Measurements from ENCODE around the gene DHCR7.
A peak's percentile ranks its signal among the peaks of the same experiment; 100 is the strongest.

DHCR7 gene

GRCh38 chr11:71406681-71407080 lies 41.5 kb downstream of the DHCR7 start:
- no peak overlapping the region for H2BK120ac ChIP-seq (ENCODE audit: insufficient read depth, low read length, poor library complexity)
- no peak overlapping the region for H3K4me2 ChIP-seq (ENCODE audit: low read length)
- no peaks in the 10 kb centered on the region for H3K27me3 ChIP-seq (ENCODE audit: insufficient read depth, low read length)
- no peak overlapping the region for H4K8ac ChIP-seq (ENCODE audit: low read depth, low read length)
- no peak overlapping the region for H3K27ac ChIP-seq (ENCODE audit: low read depth, low read length)
- H3K23ac ChIP-seq (ENCODE audit: low read length), result no peak overlapping the region
- DNase-seq, result no peak
- no CpG with 5 or more reads among the region's 10 CpGs for WGBS (ENCODE audit: extremely low coverage, insufficient coverage, insufficient read length)
- H3K18ac ChIP-seq (ENCODE audit: low read length), result no peak overlapping the region
- peaks cover 12% of the 10 kb centered on the region for H3K9me3 ChIP-seq (ENCODE audit: insufficient read depth, low read depth, low read length)
- no peaks in the 10 kb centered on the region for H3K79me2 ChIP-seq (ENCODE audit: control insufficient read depth, insufficient read depth, low read length, poor library complexity)
- H2AFZ ChIP-seq (ENCODE audit: insufficient read depth, low read length, poor library complexity), result no peak overlapping the region
- H4K12ac ChIP-seq (ENCODE audit: low read depth, low read length), result no peak overlapping the region
- no peak overlapping the region for H4K91ac ChIP-seq (ENCODE audit: low read depth, low read length)
- no peaks in the 10 kb centered on the region for H3K36me3 ChIP-seq (ENCODE audit: control insufficient read depth in 1 of 2, insufficient read depth in 2 of 2, low read length in 2 of 2)
- H3K4me3 ChIP-seq (ENCODE audit: low read depth, low read length), result no peak overlapping the region
- no peak overlapping the region for H2BK12ac ChIP-seq (ENCODE audit: low read length)
- H3K4ac ChIP-seq (ENCODE audit: low read depth, low read length), result no peak overlapping the region
- no peaks in the 10 kb centered on the region for H3K4me1 ChIP-seq (ENCODE audit: control insufficient read depth in 1 of 2, insufficient read depth in 2 of 2, low read length in 2 of 2)
- H3K14ac ChIP-seq (ENCODE audit: low read length), result no peak overlapping the region
- no peak overlapping the region for H3K9ac ChIP-seq (ENCODE audit: low read length)
- H3K79me1 ChIP-seq (ENCODE audit: low read length), result no peaks in the 10 kb centered on the region
- H2AK5ac ChIP-seq (ENCODE audit: low read length), result no peak overlapping the region
- no peak overlapping the region for H2BK5ac ChIP-seq (ENCODE audit: low read depth, low read length, poor library complexity)

- Histone ChIP-seq H2BK12ac (ENCODE audit: low read length) (no peak overlapping the region), H4K8ac (ENCODE audit: low read depth, low read length) (no peak overlapping the region), H3K18ac (ENCODE audit: low read length) (no peak overlapping the region), H2AK5ac (ENCODE audit: low read length) (no peak overlapping the region), H4K12ac (ENCODE audit: low read depth, low read length) (no peak overlapping the region), H3K4me2 (ENCODE audit: low read length) (no peak overlapping the region), H3K9me3 (ENCODE audit: insufficient read depth, low read depth, low read length) (peaks cover 15% of the 10 kb centered on the region), H3K79me1 (ENCODE audit: low read length) (no peaks in the 10 kb centered on the region), H2AFZ (ENCODE audit: insufficient read depth, low read length, poor library complexity) (no peak overlapping the region), H3K14ac (ENCODE audit: low read length) (no peak overlapping the region), H2BK120ac (ENCODE audit: insufficient read depth, low read length, poor library complexity) (no peak overlapping the region), H3K36me3 (ENCODE audit: control insufficient read depth in 1 of 2, insufficient read depth in 2 of 2, low read length in 2 of 2) (no peaks in the 10 kb centered on the region), H3K27ac (ENCODE audit: low read depth, low read length) (no peak overlapping the region), H4K91ac (ENCODE audit: low read depth, low read length) (no peak overlapping the region), H3K9ac (ENCODE audit: low read length) (no peak overlapping the region), H3K79me2 (ENCODE audit: control insufficient read depth, insufficient read depth, low read length, poor library complexity) (no peaks in the 10 kb centered on the region), H3K4me1 (ENCODE audit: control insufficient read depth in 1 of 2, insufficient read depth in 2 of 2, low read length in 2 of 2) (no peaks in the 10 kb centered on the region), H3K27me3 (ENCODE audit: insufficient read depth, low read length) (no peaks in the 10 kb centered on the region), H2BK5ac (ENCODE audit: low read depth, low read length, poor library complexity) (no peak overlapping the region), H3K4ac (ENCODE audit: low read depth, low read length) (no peak overlapping the region), H3K4me3 (ENCODE audit: low read depth, low read length) (no peak overlapping the region), H3K23ac (ENCODE audit: low read length) (no peak overlapping the region)
- DNase-seq, result no peak
- no CpG with 5 or more reads among the region's 8 CpGs for WGBS (ENCODE audit: extremely low coverage, insufficient coverage, insufficient read length)
These were observed 44.0 kb downstream of the DHCR7 start for GRCh38 chr11:71404209-71404608.

DNA sequence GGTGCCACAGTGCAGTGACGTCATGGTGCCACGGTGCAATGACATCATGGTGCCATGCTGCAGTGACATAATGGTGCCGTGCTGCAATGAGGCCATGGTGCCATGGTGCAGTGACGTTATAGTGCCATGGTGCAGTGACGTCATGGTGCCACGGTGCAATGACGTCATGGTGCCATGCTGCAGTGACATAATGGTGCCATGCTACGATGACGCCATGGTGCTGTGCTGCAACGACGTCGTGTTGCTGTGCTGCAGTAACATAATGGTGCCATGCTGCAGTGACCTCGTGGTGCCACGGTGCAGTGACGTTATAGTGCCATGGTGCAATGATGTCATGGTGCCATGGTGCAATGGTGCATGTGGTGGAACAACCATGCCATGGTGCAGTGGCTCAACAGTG lies 45.3 kb downstream of the DHCR7 start:
- no CpG with 5 or more reads among the region's 15 CpGs for WGBS (ENCODE audit: extremely low coverage, insufficient coverage, insufficient read length)
- no peak overlapping the region for H3K14ac ChIP-seq (ENCODE audit: low read length)
- peaks cover 15% of the 10 kb centered on the region for H3K9me3 ChIP-seq (ENCODE audit: insufficient read depth, low read depth, low read length)
- no peak overlapping the region for H3K18ac ChIP-seq (ENCODE audit: low read length)
- DNase-seq, result no peak
- H3K9ac ChIP-seq (ENCODE audit: low read length), result no peak overlapping the region
- peak overlapping the region; percentile 38 for H3K4me3 ChIP-seq (ENCODE audit: low read depth, low read length)
- H2BK5ac ChIP-seq (ENCODE audit: low read depth, low read length, poor library complexity), result no peak overlapping the region
- H4K12ac ChIP-seq (ENCODE audit: low read depth, low read length), result no peak overlapping the region
- H3K23ac ChIP-seq (ENCODE audit: low read length), result no peak overlapping the region
- no peak overlapping the region for H3K4ac ChIP-seq (ENCODE audit: low read depth, low read length)
- no peaks in the 10 kb centered on the region for H3K79me1 ChIP-seq (ENCODE audit: low read length)
- H3K27me3 ChIP-seq (ENCODE audit: insufficient read depth, low read length), result no peaks in the 10 kb centered on the region
- H2AFZ ChIP-seq (ENCODE audit: insufficient read depth, low read length, poor library complexity), result no peak overlapping the region
- no peak overlapping the region for H4K91ac ChIP-seq (ENCODE audit: low read depth, low read length)
- H3K79me2 ChIP-seq (ENCODE audit: control insufficient read depth, insufficient read depth, low read length, poor library complexity), result no peaks in the 10 kb centered on the region
- H2BK12ac ChIP-seq (ENCODE audit: low read length), result no peak overlapping the region
- H3K4me1 ChIP-seq (ENCODE audit: control insufficient read depth in 1 of 2, insufficient read depth in 2 of 2, low read length in 2 of 2), result no peaks in the 10 kb centered on the region
- H2AK5ac ChIP-seq (ENCODE audit: low read length), result no peak overlapping the region
- no peak overlapping the region for H3K4me2 ChIP-seq (ENCODE audit: low read length)
- no peak overlapping the region for H2BK120ac ChIP-seq (ENCODE audit: insufficient read depth, low read length, poor library complexity)
- no peak overlapping the region for H3K27ac ChIP-seq (ENCODE audit: low read depth, low read length)
- no peak overlapping the region for H4K8ac ChIP-seq (ENCODE audit: low read depth, low read length)
- no peaks in the 10 kb centered on the region for H3K36me3 ChIP-seq (ENCODE audit: control insufficient read depth in 1 of 2, insufficient read depth in 2 of 2, low read length in 2 of 2)

DNA sequence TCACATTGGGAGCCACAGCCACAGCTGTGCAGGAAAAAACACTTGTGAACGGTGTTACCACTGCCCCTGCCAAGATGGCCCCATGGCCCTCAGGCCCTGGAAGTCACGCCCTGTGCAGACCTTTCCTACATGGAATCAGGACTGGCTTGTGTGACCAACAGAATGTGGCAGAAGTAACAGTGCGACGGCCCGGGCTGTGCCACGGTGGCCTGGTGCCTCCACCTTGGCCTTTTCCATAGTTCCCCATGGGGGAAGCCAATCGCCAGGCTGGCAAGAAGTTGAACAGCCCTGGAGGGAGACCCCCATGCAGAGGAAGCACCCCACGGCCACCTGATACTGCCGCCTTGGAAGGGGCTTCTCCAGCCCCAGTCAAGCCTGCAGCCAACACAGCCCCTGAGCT lies 48.0 kb downstream of the DHCR7 start:
- H3K4me2 ChIP-seq (ENCODE audit: low read length), result no peak overlapping the region
- WGBS (ENCODE audit: extremely low coverage, insufficient coverage, insufficient read length), result no CpG with 5 or more reads among the region's 9 CpGs
- H3K27ac ChIP-seq (ENCODE audit: low read depth, low read length), result no peak overlapping the region

More for the DNA sequence above, 48.0 kb downstream of the DHCR7 start:
- Histone ChIP-seq H3K4me3 (ENCODE audit: low read depth, low read length) (no peak overlapping the region), H2BK5ac (ENCODE audit: low read depth, low read length, poor library complexity) (no peak overlapping the region), H3K27me3 (ENCODE audit: insufficient read depth, low read length) (no peaks in the 10 kb centered on the region), H3K79me1 (ENCODE audit: low read length) (no peaks in the 10 kb centered on the region), H3K18ac (ENCODE audit: low read length) (no peak overlapping the region), H2AK5ac (ENCODE audit: low read length) (no peak overlapping the region), H3K14ac (ENCODE audit: low read length) (no peak overlapping the region), H3K23ac (ENCODE audit: low read length) (no peak overlapping the region), H3K4ac (ENCODE audit: low read depth, low read length) (no peak overlapping the region), H2BK12ac (ENCODE audit: low read length) (no peak overlapping the region), H3K9me3 (ENCODE audit: insufficient read depth, low read depth, low read length) (peaks cover 11% of the 10 kb centered on the region), H3K4me1 (ENCODE audit: control insufficient read depth in 1 of 2, insufficient read depth in 2 of 2, low read length in 2 of 2) (no peaks in the 10 kb centered on the region), H3K36me3 (ENCODE audit: control insufficient read depth in 1 of 2, insufficient read depth in 2 of 2, low read length in 2 of 2) (no peaks in the 10 kb centered on the region), H2AFZ (ENCODE audit: insufficient read depth, low read length, poor library complexity) (no peak overlapping the region), H4K12ac (ENCODE audit: low read depth, low read length) (no peak overlapping the region), H4K8ac (ENCODE audit: low read depth, low read length) (no peak overlapping the region), H2BK120ac (ENCODE audit: insufficient read depth, low read length, poor library complexity) (no peak overlapping the region), H4K91ac (ENCODE audit: low read depth, low read length) (no peak overlapping the region), H3K79me2 (ENCODE audit: control insufficient read depth, insufficient read depth, low read length, poor library complexity) (no peaks in the 10 kb centered on the region), H3K9ac (ENCODE audit: low read length) (no peak overlapping the region)
- no peak for DNase-seq
